Left colon (tissue), 2 donors: ENCODE data around the gene MRPL34. TPM values are rescaled to one million over a fixed set of nuclear protein-coding genes. Genes with fewer than 3 reads are reported as not detected.
A peak's percentile ranks its signal among the peaks of the same experiment; 100 is the strongest.

Experiments used
- ATAC-seq: fragments of 200-7000 bp; cut with Tn5 transposase; one replicate; pipeline ENCODE4 v1.9.1; 2020; ENCODE audit warnings: mild to moderate bottlenecking, moderate library complexity
- DNase-seq, 2 donors: peaks; one replicate each; pipeline ENCODE4 v3.0.0-alpha.2; 2020
- intact Hi-C, 2 donors: fragments of 100-400 bp; cut with DNase I in 1 of 2; cut with micrococcal nuclease in 1 of 2; formaldehyde crosslinking; loops; one replicate each; pipeline versions ENCODE4 v1.11.2 to v1.14.0; 2022; cut with DNase I, micrococcal nuclease
- total RNA-seq, 2 donors: library from RNA; stranded (reverse); fragmentation: NEBNext Ultra II Directional; extraction: Animal tissue kit (Norgen Biotek cat#: 25700); gene quantifications; one replicate each; pipeline ENCODE4 v1.2.1, GENCODE V29; 2021
- donor health status: DM: no; HTN: no; CAD: no.
- donor health status: DM: yes; HTN: yes; CAD: no.

Gene MRPL34
- total RNA-seq, 2 donors from 2014 or later: 142 to 165 TPM

- DNase-seq (peak in 1 of 2 donors; percentile 57), ATAC-seq (no peak)
- intact Hi-C loops: no loop called here
Observed at GRCh38 chr19:17304386-17305215, 1.1 kb upstream of the MRPL34 start.

- DNase-seq (no peak), ATAC-seq (no peak)
- intact Hi-C loops: no loop called here
Observed at GRCh38 chr19:17305216-17305516, 506 bp upstream of the MRPL34 start.

- intact Hi-C loops: no loop called here
- ATAC-seq (no peak), DNase-seq (no peak)
Observed at GRCh38 chr19:17306285-17306714, 628 bp downstream of the MRPL34 start.

GRCh38 chr19:17307876-17308377, 2.3 kb downstream of the MRPL34 start:
- DNase-seq (no peak), ATAC-seq (no peak)
- intact Hi-C loops: no loop called here

GRCh38 chr19:17309198-17309964, 3.7 kb downstream of the MRPL34 start, which contains the start of gene DDA1:
TSS of gene DDA1 (plus strand) at chr19:17309563. CDS start at chr19:17309655, 92 bp downstream.
- intact Hi-C loops: no loop called here
- peak; percentile 73 for ATAC-seq

GRCh38 chr19:17309965-17310461, 4.3 kb downstream of the MRPL34 start:
- DNase-seq (no peak), ATAC-seq (no peak)
- intact Hi-C loops: no loop called here

More at GRCh38 chr19:17309198-17309964, 3.7 kb downstream of the MRPL34 start, which contains the start of gene DDA1:
- DNase-seq: peak; percentile 99 to 100

- ATAC-seq (no peak), DNase-seq (no peak)
- intact Hi-C loops: no loop called here
Observed at GRCh38 chr19:17311455-17312188, 6.0 kb downstream of the MRPL34 start.

- intact Hi-C loops: no loop called here
- DNase-seq (no peak), ATAC-seq (no peak)
Observed at GRCh38 chr19:17312189-17313113, 6.8 kb downstream of the MRPL34 start.

GRCh38 chr19:17314007-17314593, 8.4 kb downstream of the MRPL34 start:
- ATAC-seq (no peak), DNase-seq (no peak)
- intact Hi-C loops: no loop called here

GRCh38 chr19:17318966-17319365, 13.3 kb downstream of the MRPL34 start:
- intact Hi-C loops: no loop called here
- ATAC-seq (no peak), DNase-seq (no peak)

GRCh38 chr19:17319473-17320238, 14.0 kb downstream of the MRPL34 start:
- no peak for ATAC-seq
- no peak for DNase-seq
- intact Hi-C loops: no loop called here

GRCh38 chr19:17320435-17320834, 14.8 kb downstream of the MRPL34 start:
- intact Hi-C loops: no loop called here
- DNase-seq (no peak), ATAC-seq (no peak)

GRCh38 chr19:17321655-17322489, 16.2 kb downstream of the MRPL34 start:
- intact Hi-C loops: no loop called here
- no peak for ATAC-seq

GRCh38 chr19:17322854-17323253, 17.2 kb downstream of the MRPL34 start:
- ATAC-seq: no peak

More at GRCh38 chr19:17321655-17322489, 16.2 kb downstream of the MRPL34 start:
- DNase-seq: no peak

GRCh38 chr19:17323300-17323963, 17.8 kb downstream of the MRPL34 start:
- ATAC-seq: no peak
- DNase-seq: no peak
- intact Hi-C loops: no loop called here

More at GRCh38 chr19:17322854-17323253, 17.2 kb downstream of the MRPL34 start:
- peak in 1 of 2 donors; percentile 14 for DNase-seq
- intact Hi-C loops: no loop called here
